A549 treated with Mapracorat at 1 μM for 4 hours (cell line): ENCODE results near the gene KMO. TPM values are rescaled to one million over a fixed set of nuclear protein-coding genes. Genes with fewer than 3 reads are reported as not detected.

Experiments
- total RNA-seq: library from RNA; stranded (reverse); fragments of 200-300 nt; extraction: Qiagen RNA extraction; gene quantifications from 5 replicates; pipeline ENCODE4 v1.2.3, GENCODE V29; 2022

The KMO gene
- 0.64 to 1.6 TPM (median 1.0 TPM) in 5 replicates for total RNA-seq

DNA sequence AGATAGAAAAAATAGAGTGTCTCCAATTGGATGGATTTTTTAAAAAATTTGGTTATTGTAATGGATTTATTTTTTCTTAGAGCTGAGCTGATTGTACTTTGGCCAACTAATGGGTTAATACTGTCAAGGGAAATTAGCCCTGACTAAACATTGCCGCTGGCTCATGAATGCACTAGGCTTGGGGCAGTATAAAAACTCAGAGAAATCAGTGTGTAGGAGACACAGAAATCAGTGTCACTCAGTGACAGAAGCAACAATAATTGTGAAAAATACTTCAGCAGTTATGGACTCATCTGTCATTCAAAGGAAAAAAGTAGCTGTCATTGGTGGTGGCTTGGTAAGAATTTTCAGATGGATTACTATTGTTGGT lies at the start of gene KMO:
Gene KMO, plus strand, starts transcription at position 217 of the 370 bp plus-strand sequence. Its CDS starts 67 bp downstream, at position 284.

GRCh38 chr1:241519308-241520079 lies 12.7 kb upstream of the KMO start, which contains the start of gene FH:
Gene FH (minus strand): TSS chr1:241519755. CDS start chr1:241519722, 33 bp downstream.

DNA sequence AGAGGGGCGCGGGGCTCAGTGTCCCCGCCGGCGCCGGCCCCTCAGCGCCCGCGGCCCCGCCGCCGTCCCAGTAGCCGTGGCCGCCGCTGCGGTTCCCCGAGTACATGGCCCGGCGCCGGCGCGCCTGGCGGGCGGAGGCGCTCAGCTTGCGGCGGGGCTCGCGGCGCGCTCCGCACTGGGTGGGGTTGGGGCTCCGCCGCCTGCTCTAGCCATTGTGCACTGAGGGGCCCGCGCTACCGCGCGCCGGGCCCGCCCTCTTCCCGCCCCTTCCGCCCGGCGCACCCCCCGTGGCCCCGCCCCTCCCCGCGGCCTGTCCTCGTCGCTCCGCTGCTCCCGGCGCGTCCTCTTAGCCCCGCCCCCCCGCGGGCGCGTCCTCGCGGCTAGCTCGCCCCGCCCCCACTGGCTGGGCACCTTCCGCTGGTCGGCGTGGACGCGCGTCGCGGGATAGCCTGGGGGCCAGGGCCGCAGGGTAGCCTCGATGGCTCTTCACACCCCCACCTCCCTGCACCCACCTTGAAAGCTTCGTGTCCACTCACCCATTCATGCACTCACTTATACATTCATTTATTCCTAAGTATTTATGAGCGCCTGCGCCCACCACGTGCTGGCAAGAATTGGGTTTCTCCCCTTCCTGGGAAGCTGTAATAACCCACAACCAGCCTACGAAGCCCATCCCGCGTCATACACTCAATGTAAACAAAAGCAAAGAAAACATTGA lies 108.1 kb downstream of the KMO start, which contains the start of the genes CHML and OPN3:
Gene CHML, minus strand, starts transcription at position 221 of the 718 bp plus-strand sequence. CDS start 4,603 bp downstream, outside the sequence.
Gene OPN3, minus strand, starts transcription at position 221 of the 718 bp plus-strand sequence. Its CDS starts 115 bp downstream, at position 106.

Other genes with a start within 250 kb of the KMO start
- gene RGS7, start 175.2 kb upstream of the KMO start, total RNA-seq, result 0.05 TPM in 1 of 5 replicates, not detected in the others
- gene FH, start 12.6 kb upstream of the KMO start, total RNA-seq, result 85.5 to 91.6 TPM (median 88.3 TPM) in 5 replicates
- gene CHML, start 108.0 kb downstream of the KMO start, total RNA-seq, result 7.4 to 9.1 TPM (median 8.4 TPM) in 5 replicates
- gene OPN3, start 108.0 kb downstream of the KMO start, total RNA-seq, result 54.6 to 71.9 TPM (median 60.0 TPM) in 5 replicates
- not detected in 5 replicates for gene WDR64, start 119.9 kb downstream of the KMO start, total RNA-seq